ENCODE measurements around the gene ZNF202.
A peak's percentile ranks its signal among the peaks of the same experiment; 100 is the strongest.

Gene ZNF202

GRCh38 chr11:123773026-123773425 lies 31.6 kb upstream of the ZNF202 start:
- ChIA-PET CTCF (no interaction called here), POLR2A (no interaction called here)
- TF ChIP-seq, protein P1, sequence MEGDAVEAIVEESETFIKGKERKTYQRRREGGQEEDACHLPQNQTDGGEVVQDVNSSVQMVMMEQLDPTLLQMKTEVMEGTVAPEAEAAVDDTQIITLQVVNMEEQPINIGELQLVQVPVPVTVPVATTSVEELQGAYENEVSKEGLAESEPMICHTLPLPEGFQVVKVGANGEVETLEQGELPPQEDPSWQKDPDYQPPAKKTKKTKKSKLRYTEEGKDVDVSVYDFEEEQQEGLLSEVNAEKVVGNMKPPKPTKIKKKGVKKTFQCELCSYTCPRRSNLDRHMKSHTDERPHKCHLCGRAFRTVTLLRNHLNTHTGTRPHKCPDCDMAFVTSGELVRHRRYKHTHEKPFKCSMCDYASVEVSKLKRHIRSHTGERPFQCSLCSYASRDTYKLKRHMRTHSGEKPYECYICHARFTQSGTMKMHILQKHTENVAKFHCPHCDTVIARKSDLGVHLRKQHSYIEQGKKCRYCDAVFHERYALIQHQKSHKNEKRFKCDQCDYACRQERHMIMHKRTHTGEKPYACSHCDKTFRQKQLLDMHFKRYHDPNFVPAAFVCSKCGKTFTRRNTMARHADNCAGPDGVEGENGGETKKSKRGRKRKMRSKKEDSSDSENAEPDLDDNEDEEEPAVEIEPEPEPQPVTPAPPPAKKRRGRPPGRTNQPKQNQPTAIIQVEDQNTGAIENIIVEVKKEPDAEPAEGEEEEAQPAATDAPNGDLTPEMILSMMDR (IDR thresholded peaks at IDR 0.05; ENCODE audit: control extremely low read depth, extremely low read depth, low read depth, missing control alignments), result no peak
- no peak for DNase-seq (ENCODE audit: extremely low spot score)

DNA sequence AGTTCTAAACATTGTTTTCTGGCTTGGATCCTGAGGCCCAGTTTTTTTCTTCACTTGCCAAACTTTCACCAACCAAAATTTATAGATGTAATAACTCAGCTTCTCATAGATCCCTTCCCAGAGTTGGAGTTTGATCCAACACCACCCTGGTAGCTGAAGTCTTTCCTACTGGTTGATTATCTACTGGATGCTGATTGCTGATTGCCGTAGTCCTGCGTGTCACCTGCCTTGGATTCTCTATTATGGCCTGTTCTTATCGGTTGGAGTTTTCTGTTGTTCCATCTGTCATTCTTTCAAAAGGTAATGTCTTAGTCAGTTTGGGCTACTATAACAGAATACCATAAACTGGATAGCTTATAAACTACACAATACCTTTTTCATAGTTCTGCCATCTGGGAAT lies 30.2 kb upstream of the ZNF202 start:
- TF ChIP-seq, protein P1 (IDR thresholded peaks at IDR 0.05; ENCODE audit: control extremely low read depth, extremely low read depth, low read depth, missing control alignments), result no peak
- POLR2A ChIA-PET, result no interaction called here
- CTCF ChIA-PET, result interaction anchor here (1.1 kb wide), 1 partner anchor 38 kb away, joined by 3 read pairs; no protein-coding TSS in a partner anchor
- DNase-seq (ENCODE audit: extremely low spot score), result no peak

DNA sequence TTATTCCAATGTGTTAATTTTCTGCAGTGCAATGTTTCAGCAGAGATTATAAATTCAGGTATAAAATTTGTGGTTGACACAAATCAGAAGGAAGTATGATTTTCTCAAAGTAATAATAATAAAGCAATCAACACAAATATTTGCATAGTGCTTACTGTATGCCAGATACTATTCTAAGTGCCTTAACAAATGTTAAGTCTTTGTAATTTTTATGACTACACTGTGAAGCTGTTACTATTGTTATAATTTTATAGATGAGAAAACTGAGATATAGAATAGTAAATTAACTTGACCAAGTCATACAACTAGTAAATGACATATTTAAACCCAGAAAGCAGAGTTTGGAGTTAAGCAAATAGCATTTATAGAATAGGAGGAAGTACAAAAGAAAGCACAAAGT lies 29.3 kb upstream of the ZNF202 start:
- ChIA-PET POLR2A (no interaction called here), CTCF (no interaction called here)
- no peak for DNase-seq (ENCODE audit: extremely low spot score)
- TF ChIP-seq, protein P1 (IDR thresholded peaks at IDR 0.05; ENCODE audit: control extremely low read depth, extremely low read depth, low read depth, missing control alignments), result no peak

- ChIA-PET POLR2A (no interaction called here), CTCF (interaction anchor here (1.0 to 2.4 kb wide), 3 partner anchors 9 to 54 kb away, joined by 3 to 8 read pairs (median 3); no protein-coding TSS in a partner anchor)
- no peak for DNase-seq (ENCODE audit: extremely low spot score)
- TF ChIP-seq, protein P1 (IDR thresholded peaks at IDR 0.05; ENCODE audit: control extremely low read depth, extremely low read depth, low read depth, missing control alignments), result no peak
These were observed 24.1 kb upstream of the ZNF202 start for GRCh38 chr11:123765601-123766000.

GRCh38 chr11:123762422-123762821 lies 21.0 kb upstream of the ZNF202 start:
- CTCF ChIA-PET, result no interaction called here
- no peak for DNase-seq (ENCODE audit: extremely low spot score)
- POLR2A ChIA-PET, result no interaction called here
- TF ChIP-seq, protein P1 (IDR thresholded peaks at IDR 0.05; ENCODE audit: control extremely low read depth, extremely low read depth, low read depth, missing control alignments), result no peak

GRCh38 chr11:123760894-123761293 lies 19.4 kb upstream of the ZNF202 start:
- CTCF ChIA-PET, result no interaction called here
- DNase-seq (ENCODE audit: extremely low spot score), result peak; percentile 61
- TF ChIP-seq, protein P1 (IDR thresholded peaks at IDR 0.05; ENCODE audit: control extremely low read depth, extremely low read depth, low read depth, missing control alignments), result no peak
- POLR2A ChIA-PET, result no interaction called here

DNA sequence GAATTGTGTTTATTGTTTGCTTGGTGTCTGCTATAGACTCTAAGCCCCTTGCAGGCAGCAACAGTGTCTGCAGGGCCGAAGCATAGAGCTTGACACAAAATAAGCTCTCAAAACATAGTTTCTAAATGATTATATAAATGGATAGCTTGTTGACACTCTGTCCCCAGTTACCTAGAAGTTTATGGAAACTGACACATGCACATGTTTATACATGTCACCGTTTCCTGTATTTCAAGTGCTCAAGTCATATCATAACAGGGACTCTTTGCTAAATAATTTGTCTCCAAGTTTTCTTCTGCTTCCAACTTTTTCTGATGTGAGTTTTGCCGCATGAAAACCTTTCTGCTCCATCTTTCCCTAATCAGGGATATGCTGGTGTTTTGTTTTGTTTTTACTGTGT lies 16.5 kb upstream of the ZNF202 start:
- ChIA-PET CTCF (interaction anchor here (1.2 kb wide), 2 partner anchors 10 to 12 kb away, joined by 4 read pairs; no protein-coding TSS in a partner anchor), POLR2A (no interaction called here)

More for the DNA sequence above, 16.5 kb upstream of the ZNF202 start:
- TF ChIP-seq, protein P1 (IDR thresholded peaks at IDR 0.05; ENCODE audit: control extremely low read depth, extremely low read depth, low read depth, missing control alignments), result no peak
- no peak for DNase-seq (ENCODE audit: extremely low spot score)
